Mesothelial cell of epicardium (in vitro differentiated cells): ENCODE results near the gene AFDN. TPM values are rescaled to one million over a fixed set of nuclear protein-coding genes. Genes with fewer than 3 reads are reported as not detected.

Experiments
- DNase-seq, 2 experiments: peaks; one replicate each; pipeline ENCODE4 v3.0.0; 2021; ENCODE audit warnings: low spot score in 2 of 2; ENCODE audit not compliant: unreplicated experiment in 2 of 2
- H3K27ac Mint-ChIP-seq: 2 replicates; pipeline ENCODE4 v1.8.0; 2021; ENCODE audit warnings: mixed read lengths
- H3K27me3 Mint-ChIP-seq: 2 replicates; pipeline ENCODE4 v1.8.0; 2021; ENCODE audit warnings: low read depth, mixed read lengths
- H3K36me3 Mint-ChIP-seq: 2 replicates; pipeline ENCODE4 v1.8.0; 2021; ENCODE audit warnings: mixed read lengths
- H3K4me1 Mint-ChIP-seq: 2 replicates; pipeline ENCODE4 v1.8.0; 2021; ENCODE audit warnings: mixed read lengths
- H3K4me3 Mint-ChIP-seq: 2 replicates; pipeline ENCODE4 v1.8.0; 2021; ENCODE audit warnings: mild to moderate bottlenecking, moderate library complexity, mixed read lengths
- H3K9me3 Mint-ChIP-seq: 2 replicates; pipeline ENCODE4 v1.8.0; 2021; ENCODE audit warnings: mixed read lengths
- CTCF ChIP-seq: fragments of 200-600 bp; sonication (generic); IDR thresholded peaks from one replicate; pipeline ENCODE4 v1.5.0; 2021; ENCODE audit warnings: antibody characterized with exemption; ENCODE audit not compliant: unreplicated experiment
- total RNA-seq: library from RNA; stranded (reverse); gene quantifications from 3 replicates; pipeline ENCODE4 v1.2.1, GENCODE V29; 2021

The AFDN gene
- total RNA-seq, 1 donor from 2014 or later = 284 TPM

GRCh38 chr6:167919349-167919748 is 92.6 kb downstream of the AFDN start:
- Mint-ChIP-seq H3K27me3 (no peaks in the 10 kb centered on the region), H3K27ac (no peak overlapping the region), H3K9me3 (no peaks in the 10 kb centered on the region), H3K4me1 (no peaks in the 10 kb centered on the region), H3K36me3 (peaks cover 43% of the 10 kb centered on the region), H3K4me3 (no peak overlapping the region)
- no peak for DNase-seq
- TF ChIP-seq CTCF = no peak

DNA sequence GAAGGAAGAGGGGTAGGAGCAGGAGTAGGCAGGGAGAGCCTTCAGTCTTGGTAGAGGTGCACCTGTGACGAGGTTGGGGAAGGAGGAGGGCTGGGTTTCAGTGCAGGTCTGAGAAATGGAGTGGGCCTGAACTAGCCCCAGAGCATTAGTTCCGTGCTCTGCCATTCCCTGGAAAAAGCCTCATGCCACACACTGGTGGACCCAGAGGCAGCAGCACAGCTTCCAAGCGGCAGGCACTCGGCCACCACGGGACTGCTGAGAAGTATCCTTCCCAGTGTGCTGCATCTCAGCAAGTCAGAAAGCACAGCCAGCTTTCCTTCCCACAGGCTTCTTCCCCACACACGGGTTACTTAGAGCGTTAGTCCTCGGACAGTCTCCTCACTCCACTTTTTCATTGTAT is 93.5 kb downstream of the AFDN start:
- DNase-seq = no peak
- Mint-ChIP-seq H3K4me3 (no peak overlapping the region), H3K27me3 (no peaks in the 10 kb centered on the region), H3K4me1 (peaks cover 2% of the 10 kb centered on the region), H3K27ac (no peak overlapping the region), H3K9me3 (no peaks in the 10 kb centered on the region), H3K36me3 (peaks cover 46% of the 10 kb centered on the region)
- TF ChIP-seq CTCF = no peak

DNA sequence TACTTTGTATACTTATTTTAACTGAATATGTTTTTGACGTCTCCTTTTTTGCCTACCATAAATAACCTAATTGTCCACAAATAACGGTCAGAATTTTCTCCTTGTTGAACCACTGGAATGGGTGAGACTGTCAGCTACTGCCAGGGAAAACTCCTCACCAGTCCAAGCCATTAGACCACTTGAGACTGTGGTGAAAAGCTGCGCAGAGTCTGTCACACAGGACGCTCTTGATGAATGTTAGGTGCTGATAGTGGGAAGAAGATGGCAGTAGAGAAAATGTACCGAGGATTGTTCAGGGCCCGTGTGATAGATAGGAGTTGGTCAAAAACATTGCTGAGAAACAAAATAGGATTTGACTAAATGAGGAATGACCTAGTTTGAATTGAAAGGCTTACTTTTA is 95.1 kb downstream of the AFDN start:
- H3K4me1 Mint-ChIP-seq = peaks cover 2% of the 10 kb centered on the region
- TF ChIP-seq CTCF = no peak
- DNase-seq = no peak
- H3K4me3 Mint-ChIP-seq = no peak overlapping the region
- no peaks in the 10 kb centered on the region for H3K27me3 Mint-ChIP-seq
- H3K9me3 Mint-ChIP-seq = no peaks in the 10 kb centered on the region
- H3K27ac Mint-ChIP-seq = no peak overlapping the region
- H3K36me3 Mint-ChIP-seq = peaks cover 53% of the 10 kb centered on the region

- H3K27ac Mint-ChIP-seq = peak overlapping the region; percentile 45
- H3K4me1 Mint-ChIP-seq = peaks cover 2% of the 10 kb centered on the region
- H3K27me3 Mint-ChIP-seq = no peaks in the 10 kb centered on the region
- DNase-seq = no peak
- H3K36me3 Mint-ChIP-seq = peaks cover 46% of the 10 kb centered on the region
- TF ChIP-seq CTCF = no peak
- H3K4me3 Mint-ChIP-seq = no peak overlapping the region
- H3K9me3 Mint-ChIP-seq = no peaks in the 10 kb centered on the region
Observed at GRCh38 chr6:167925026-167925425, 98.3 kb downstream of the AFDN start.

GRCh38 chr6:167927246-167927645 is 100.5 kb downstream of the AFDN start:
- Mint-ChIP-seq H3K27ac (no peak overlapping the region), H3K27me3 (no peaks in the 10 kb centered on the region), H3K4me3 (no peak overlapping the region), H3K9me3 (no peaks in the 10 kb centered on the region), H3K36me3 (peaks cover 46% of the 10 kb centered on the region), H3K4me1 (peaks cover 7% of the 10 kb centered on the region)
- DNase-seq = no peak
- TF ChIP-seq CTCF = no peak

DNA sequence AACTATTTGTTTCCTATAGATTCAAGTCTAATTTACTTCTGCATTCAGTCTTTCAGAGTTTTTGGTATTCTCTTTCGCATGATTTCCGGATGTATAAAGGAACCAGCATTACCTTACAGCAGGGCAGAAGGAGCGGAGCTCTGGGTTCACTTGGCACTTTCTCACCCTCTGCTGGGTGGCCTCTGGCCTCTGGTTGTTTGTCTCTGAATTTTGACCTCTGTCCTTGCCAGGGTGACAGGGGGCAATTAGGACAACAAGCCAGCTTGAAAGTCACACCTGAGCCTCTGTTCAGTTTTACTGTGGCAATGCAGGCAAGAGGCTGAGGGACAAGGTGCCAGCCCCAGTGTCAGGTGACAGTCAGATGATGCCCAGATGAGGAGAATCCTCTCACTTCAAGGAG is 101.4 kb downstream of the AFDN start:
- H3K36me3 Mint-ChIP-seq = peaks cover 44% of the 10 kb centered on the region
- TF ChIP-seq CTCF = no peak
- no peak overlapping the region for H3K27ac Mint-ChIP-seq
- no peak for DNase-seq
- H3K4me1 Mint-ChIP-seq = peaks cover 14% of the 10 kb centered on the region
- no peaks in the 10 kb centered on the region for H3K27me3 Mint-ChIP-seq
- no peak overlapping the region for H3K4me3 Mint-ChIP-seq
- H3K9me3 Mint-ChIP-seq = no peaks in the 10 kb centered on the region
